Forelimb muscle (tissue), 1 donor: ENCODE results near the gene KLK14. TPM values are rescaled to one million over a fixed set of nuclear protein-coding genes. Genes with fewer than 3 reads are reported as not detected.

ENCODE experiments used
- DNase-seq: peaks from one replicate; pipeline ENCODE4 v3.0.0-alpha.2; 2013; ENCODE audit warnings: low read depth
- polyA plus RNA-seq: library from polyadenylated mRNA; unstranded; fragments of 120-200 nt; gene quantifications from one replicate; pipeline ENCODE4 v1.2.1, GENCODE V29; 2013; ENCODE audit not compliant: insufficient read length

The KLK14 gene
- polyA plus RNA-seq, 1 donor = 0.34 TPM

DNA sequence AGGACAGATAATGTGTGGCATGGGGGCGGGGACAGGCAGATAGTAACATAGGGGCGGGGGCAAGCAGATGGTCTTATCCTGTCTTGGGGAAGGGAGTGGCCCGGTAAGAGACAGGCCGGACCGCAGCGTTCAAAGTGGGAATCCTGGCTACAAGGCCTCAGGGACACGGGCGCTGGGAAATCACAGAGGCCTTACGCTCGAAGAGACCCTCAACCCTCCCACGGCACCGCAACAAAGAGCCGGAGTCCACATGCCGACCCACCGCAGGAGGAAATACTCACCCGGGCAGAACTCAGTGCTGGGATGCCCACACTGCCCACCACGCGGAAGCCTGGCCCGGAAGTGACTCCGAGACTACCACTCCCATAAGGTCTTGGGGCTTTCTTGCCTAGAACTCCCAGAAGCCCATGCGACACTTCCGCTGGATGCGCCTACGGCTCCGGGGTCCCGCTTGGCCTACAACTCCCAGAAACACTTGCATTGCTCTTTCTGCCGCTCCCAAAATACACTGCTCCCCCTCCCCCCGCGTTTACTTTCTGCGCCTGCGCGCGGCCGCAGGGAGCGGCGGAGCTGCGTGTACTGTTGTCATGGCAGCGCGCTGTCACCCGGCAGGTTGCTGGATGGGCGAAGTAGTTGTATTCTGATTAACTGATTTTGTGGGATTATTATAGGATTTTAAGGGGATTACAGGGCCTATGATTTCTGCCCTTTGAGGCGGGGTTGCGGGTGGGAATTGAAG is 25.5 kb upstream of the KLK14 start, which contains the start of gene CTU1:
Gene CTU1 (minus strand): TSS at position 344 of the 739 bp plus-strand sequence. CDS start 3,840 bp downstream, outside the sequence.
- DNase-seq = peak; percentile 98

DNA sequence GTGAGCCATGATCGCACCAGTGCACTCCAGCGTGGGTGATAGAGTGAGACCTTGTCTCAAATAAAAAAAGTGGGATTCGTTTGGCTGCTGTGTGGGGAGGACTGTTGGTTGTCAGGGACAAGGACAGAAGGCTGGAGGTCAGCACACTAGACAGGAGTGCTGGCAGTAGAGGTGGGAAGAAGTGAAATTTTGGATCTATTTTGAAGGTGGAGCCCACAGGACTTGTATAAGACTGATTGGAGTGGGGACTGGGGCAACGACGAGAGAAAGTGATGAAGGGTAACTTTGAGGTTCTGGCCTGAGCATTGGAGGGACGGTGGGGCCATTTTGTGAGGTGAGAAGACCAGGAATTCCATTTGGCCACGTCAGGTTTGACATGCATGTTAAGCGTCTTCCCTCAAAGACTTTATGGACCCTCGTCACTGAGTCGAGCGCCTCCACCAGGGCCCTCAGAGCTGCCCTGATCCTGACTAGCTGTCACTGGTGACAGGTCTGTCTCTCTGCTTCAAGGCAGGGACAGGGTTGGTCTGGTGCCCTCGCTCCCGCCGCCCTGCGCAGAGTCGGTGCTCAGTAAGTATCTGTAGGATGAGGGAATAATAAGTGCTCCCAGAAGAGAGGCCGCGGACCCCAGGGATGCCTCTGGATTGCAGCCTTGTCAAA is 24.8 kb upstream of the KLK14 start:
- no peak for DNase-seq

DNA sequence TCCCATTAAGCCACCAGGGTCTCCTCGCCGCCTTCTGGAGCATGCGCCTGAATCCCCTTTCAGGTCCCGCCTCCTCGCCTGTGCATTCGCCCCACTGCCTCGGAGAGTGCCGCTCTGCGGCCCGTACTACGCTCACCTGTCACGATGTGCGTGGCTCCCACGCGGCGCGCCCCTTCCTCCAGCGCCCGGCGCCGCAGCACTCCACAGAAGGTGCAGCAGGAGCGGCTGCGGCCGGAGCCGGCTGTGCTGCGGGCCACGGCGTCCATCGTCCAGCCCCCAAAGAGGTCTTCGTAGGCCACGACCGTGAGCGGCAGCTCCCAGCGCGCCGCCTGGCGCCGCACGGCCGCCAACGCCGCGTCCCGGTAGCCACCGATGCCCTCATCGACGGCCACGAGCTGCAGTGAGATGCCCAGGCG is 21.2 kb upstream of the KLK14 start:
- DNase-seq = no peak

DNA sequence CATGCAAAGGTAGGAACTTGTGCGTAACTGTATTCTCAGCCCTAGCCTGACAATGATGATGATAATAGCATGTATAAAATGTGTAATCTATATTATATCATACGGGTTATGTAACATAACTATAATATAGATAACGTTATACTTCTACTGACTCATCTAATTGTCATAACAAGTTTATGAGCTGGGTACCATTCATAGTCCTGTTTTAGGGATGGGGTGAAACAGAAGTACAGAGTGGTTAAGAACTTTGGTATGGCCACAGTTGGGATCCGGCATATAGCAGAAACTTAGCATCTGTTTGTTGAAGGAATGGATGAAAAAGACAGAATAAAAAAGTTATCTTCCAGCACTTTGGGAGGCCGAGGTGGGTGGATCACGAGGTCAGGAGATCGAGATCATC is 20.3 kb upstream of the KLK14 start:
- no peak for DNase-seq

DNA sequence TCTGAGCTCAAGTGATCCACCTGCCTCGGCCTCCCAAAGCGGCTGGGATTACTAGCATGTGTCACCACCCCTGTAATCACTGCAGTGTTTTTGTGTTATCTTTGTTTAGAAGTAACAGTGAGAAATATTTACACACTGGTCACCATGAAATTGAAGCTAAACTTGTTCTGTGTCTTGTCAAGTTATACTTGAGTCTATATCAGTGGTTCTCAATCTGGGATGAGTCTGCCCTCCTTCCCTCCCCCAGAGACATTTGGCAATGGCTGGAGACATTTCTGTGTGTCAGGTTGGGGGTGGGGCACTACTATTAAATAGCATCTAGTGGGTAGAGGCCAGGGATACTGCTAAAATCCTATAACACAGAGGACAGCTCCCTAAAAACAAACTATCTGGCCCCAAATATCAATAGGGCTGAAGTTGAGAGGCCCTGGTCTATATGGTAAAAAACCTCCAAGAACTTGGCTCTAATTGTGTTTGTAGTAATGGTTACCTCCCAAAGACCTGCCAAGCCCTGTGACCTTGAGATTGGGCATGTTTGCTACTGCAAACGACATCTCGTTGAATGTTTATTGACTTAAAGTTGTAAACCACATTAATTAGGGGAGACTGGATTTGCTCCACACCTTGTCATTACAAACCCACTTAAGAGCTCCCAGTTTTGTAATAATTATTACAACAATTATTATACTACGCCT is 18.6 kb upstream of the KLK14 start:
- DNase-seq = no peak

DNA sequence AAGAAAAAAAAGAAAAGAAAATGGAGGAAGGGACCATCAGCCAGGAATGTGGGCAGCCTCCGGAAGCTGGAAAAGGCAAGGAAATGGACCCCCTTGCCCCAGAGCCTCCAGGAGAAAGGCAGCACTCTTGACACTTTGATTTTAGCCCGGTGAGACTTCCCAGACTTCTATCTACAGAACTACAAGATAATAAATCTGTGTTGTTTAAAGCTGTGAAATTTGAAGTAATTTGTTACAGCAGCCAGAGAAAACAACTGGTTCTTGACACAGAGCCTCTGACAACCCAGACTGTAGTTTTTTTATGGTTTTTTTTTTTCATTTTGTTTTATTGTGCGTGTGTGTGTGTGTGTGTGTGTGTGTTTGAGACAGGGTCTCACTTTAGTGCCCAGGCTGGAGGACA is 17.9 kb upstream of the KLK14 start:
- DNase-seq = no peak

DNA sequence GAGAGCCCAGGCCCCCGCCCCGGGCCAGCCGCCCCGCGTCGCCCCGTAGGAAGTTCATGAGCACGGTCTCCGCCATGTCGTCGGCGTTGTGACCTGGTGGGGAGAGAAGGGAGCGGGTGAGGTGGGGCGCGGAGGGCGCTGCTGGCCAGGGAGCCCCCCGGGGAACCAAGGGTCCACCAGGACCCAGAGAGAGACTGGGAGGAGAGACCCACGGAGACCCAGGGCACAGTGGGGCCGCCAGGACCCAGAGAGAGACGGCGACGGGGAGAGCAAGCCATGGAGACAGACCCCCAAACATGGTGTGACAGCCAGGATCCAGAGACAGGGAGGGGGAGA is 16.3 kb upstream of the KLK14 start:
- no peak for DNase-seq

DNA sequence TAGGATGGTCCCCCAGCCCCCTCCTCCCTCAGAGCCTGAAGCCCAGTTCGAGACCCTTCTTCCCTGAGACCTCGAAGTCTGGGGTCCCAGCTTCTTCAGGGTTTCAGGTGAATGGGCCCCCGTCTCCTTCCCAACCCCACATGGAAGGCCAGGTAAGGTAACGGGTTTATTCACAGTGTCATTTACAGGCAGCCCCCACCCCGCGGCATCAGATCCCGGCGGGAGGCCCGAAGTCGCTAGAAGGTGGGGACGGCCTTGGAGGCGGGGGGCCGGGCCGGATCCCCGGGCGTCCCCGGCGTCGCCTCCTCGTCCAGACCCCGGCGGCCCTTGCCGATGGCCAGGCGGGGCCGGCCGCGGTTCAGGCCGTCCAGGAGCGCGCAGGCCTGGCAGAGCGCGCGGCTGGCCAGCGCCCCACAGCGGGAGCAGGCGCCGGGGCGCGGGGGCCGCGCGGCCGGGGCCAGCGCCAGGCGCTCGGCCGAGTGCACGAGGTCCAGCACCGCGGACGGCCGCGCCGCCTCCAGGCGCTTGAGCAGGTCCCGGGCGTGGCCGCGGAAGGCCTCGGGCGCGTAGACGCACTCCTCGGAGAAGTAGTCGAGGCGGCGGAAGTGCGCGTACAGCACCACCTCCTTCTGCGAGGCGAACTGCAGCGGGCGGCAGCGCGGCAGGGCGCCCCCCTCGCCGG is 15.8 kb upstream of the KLK14 start:
- no peak for DNase-seq

DNA sequence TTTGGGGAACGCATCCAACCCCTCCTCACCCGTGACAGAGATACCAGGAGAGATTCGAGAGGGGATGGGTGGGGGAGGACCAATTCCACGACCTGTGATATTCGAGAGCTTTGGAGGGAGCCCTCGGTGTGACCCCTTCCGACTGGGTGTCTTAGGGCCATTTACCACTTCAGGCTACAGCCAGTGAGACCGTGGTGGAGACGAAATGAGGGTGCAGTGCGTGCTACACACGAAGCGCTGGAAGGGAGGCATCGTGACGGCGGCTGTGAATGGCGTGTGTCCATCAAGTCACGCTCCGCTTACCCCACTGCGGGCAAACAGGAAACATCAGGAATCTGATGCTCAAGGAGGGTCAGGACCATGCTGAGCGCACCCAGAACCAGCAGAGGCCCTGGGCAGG is 15.1 kb upstream of the KLK14 start:
- no peak for DNase-seq

DNA sequence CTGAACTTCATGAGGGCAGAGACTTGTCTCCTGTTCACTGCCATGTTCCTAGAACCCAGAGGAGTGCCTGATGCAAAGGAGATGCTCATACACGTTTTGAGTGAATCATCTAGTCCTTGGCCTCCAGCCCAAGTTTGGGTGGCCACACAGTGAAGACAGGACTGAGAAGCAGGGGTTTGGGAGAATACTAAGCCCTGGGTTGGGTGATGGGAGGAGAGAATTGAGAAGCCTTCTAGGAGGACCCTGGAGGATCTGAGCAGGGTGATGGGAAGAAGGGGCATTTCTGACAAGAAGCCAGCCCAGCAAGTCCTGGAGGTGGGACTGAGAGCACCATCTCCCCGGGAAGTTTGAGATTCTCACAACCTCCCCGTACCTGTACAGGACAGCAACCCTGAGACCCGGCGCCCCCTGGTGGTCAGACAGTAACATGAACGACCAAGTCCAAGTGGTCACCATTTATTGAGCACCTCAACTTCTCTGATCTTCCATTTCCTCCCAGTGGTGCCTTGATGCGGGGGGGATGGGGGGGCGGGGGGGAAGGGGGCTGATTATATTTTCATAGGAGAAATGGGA is 14.6 kb upstream of the KLK14 start:
- DNase-seq = no peak

DNA sequence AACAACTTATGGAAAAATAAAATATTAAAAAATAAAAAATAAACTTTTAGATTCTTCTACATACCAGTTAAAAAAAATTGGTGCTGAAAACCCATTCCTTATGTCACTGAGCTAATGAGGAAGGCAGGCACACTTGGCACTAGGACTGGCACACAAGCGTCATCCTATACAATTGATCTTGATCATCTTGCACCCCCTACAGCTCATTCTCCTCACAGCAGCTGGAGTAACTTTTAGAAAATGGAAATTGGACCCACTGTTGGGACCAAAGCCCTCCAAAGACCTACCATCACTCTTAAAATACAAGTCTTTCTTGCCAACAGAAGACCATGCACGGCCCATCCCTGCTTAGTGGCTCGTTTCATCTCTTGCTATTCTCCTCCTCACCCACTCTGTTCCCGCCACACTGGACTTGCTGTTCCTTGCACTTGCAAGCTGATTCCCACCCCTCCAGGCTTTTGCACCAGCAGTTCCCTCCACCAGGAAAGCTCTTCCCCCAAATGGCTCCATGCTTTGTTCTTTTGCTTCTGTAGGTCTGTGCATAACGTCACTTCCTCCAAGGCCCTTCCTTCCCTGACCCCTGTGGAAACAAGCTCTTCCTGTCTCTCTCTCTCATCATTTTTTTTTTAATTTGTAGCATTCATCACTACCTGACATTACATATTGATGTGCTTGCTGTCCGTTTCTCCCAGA is 13.9 kb upstream of the KLK14 start:
- no peak for DNase-seq

DNA sequence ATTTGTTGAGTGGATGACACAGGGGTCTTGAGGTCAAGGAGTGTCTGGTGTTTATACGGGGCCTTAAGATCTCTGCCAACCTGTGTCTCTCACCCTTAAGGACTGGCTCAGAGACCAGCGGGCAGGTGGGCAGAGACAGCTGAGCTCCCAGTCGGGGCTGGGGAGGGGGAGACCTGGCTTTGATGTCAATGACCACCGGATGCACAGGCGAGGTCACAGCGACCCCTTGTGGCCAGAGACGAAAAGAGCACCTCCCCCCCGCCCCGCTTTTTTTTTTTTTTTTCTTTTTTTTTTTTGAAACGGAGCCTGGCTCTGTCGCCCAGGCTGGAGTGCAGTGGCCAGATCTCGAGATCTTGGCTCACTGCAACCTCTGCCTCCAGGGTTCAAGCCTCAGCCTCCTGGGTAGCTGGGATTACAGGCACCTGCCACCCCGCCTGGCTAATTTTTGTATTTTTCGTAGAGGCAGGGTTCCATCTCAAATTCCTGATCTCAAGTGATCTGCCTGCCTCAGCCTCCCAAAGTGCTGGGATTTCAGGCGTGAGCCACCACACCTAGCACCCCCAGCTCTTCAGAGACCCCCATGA is 12.1 kb upstream of the KLK14 start:
- DNase-seq = no peak

DNA sequence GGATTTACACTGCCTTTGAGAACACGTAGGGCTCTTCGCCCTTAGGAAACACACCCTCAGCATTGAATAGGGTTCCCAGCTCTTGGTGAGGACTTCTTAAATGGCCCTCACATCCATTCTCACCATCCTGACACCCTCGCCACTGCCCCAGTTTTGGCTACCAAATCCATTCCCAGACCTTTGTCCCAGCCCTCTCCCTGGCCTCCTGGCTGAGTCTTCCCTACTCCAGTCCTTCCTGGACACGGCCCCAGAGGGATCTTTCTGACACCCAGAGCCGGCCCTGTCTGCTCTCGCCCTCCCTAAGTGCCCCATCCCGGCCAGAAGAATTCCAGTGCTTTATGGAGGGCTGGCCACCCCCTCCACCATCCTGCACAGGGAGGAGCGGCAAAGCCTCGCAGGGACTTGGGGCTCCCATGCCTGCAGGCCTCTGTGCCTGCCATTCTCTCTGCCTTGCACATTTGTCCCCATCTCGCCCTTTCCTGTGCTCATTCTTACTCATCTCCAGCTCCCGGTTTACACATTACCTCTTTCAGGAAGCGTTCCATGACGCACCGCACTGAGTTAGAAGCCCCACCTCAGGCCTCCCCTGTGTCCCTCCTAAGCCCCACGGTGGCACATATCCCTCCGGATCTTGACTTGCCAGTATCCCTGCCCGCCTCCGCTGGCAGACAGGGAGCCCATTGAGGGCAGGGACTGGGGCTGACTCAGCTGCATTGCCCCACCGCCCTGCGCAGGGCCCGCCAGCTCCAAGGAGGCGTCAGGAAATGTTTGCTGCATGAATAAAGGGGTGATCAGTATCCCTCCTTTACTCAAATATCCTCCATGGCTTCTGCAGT is 11.0 kb upstream of the KLK14 start:
- no peak for DNase-seq

DNA sequence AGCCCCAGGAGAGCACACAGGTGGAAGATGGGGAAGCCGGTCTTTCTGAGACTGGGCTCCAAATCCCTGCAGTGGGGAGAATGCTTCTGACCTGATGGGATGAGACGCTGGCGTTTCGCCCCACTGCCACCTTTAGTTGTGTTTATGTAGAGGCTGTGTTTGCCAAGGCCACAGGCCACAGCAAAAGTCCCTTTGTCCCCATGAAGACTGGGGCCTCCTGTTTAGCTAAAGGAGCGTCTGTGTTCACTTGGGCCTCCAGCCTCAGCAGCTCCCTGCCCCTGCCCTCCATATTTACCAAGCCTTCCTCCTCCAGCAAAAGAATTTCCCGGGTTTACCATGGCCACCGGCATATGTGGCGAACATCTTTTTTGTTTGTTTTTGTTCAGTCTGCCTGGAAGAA is 10.4 kb upstream of the KLK14 start:
- no peak for DNase-seq

DNA sequence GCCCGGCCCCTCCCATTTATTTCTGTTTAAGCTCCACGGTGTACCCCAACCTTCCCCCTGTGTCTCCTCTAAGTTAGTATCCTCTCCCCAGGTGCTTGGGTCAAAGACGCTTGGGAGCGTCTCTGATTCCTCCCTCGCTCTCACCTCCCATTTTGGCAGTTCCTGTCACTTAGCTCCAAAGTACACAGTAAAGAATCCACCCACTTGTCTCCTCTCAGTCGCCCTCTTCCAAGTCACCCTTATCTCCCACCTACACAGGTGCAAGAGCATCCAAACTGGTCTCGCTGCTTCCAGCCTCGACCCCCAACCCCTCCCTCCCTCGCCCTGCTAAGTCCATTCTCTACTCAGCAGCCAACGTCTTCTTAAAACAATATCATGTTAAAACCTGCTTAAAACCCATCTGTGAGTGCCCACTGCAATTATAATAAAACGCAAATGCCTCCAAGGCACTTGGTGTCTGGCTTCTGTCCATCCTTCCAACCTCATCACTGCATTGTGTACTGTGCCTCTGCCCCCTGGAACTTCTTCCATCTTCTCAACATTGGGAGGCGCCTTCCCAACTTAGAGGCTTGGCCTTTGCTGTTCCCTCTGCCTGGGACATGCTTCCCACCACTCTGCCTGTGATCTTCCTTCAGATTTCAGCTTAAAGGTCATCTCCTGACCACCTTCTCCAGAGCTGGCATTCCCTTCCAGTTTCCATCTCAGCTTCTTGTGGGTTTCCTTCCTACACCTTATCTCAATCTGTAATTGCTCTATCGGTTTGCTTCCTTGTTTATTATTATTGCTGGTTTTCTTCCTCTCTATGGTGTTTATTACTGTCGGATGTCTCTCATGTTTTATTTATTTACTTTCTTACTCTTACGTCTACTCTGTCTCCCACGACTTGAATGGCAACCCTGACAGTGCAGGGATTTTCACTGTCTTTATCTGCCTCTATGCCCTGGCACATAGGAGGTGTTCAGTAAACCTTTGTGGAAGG is 9.5 kb upstream of the KLK14 start:
- DNase-seq = no peak

DNA sequence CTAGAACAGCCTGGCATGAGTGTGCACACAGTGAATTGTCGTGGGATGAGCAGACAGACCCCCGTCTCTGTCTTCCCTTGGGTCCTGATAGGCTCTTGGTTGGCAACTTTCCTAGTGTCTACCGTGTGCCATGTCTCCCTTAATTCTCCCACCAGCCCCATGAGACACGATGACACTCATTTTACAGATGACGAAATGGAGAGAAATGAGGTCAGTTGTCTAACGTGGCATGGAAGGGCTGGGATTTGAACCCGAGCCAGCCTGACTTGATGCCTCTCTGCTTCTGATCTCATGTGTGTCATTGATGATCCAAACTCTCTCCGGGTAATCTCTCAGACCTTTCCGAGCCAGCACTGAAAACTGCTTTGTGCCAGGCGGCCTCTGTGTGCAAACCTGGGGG is 8.4 kb upstream of the KLK14 start:
- DNase-seq = no peak

DNA sequence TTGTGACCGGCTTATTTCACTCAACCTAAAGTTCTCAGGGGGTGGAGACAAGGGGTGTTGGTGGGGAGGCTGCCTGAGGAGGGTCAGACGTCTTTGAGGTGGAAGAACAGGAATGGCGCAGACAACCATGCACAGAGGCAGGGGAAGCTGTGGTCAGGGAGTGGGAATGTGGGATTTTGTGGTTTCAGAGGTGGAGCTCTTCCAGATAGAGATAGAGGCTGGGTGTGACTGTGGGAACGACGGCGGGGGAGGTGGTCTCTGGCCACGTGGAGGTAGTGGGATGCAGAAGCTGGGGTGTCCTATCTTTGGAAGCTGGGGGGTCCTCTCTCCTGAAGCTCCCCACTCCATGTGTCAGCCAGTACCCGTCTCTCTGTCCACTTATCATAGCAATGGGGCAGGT is 7.8 kb upstream of the KLK14 start:
- no peak for DNase-seq

DNA sequence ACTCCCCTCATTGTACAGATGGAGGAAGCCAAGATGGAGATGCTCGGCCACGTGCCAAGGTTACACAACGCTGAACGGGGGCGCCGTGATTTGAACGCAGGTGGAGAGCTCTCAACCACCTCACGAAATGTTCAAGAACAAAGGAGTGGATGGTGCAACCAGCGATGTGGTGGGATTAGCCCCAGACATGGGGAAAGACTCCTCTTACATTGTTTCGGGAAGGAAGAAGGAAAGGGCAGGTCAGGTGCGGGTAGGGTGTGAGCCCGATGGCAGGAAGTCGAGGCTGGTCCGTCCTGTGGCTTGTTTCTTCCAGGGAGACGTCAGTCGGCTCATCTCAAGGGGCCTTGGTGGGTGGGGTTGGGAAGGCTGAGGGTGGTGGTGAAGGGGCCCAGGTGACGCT is 7.1 kb upstream of the KLK14 start:
- DNase-seq = no peak
